Fibroblast of lung (primary cell): Measurements from ENCODE around the gene KRT6B.

Experiments
- CTCF ChIP-seq, 2 donors: IDR thresholded peaks in 1 of 2; conservative IDR thresholded peaks in 1 of 2; 1 replicate in 1 of 2; 2 replicates in 1 of 2; pipeline ENCODE4 v1.5.1; 2011 to 2012; ENCODE audit warnings: low read length in 2 of 2, control low read depth in 1 of 2, inconsistent platforms in 1 of 2, low read depth in 1 of 2, mild to moderate bottlenecking in 1 of 2
- EZH2 ChIP-seq: IDR thresholded peaks from 2 replicates; pipeline ENCODE4 v1.5.1; 2012; ENCODE audit warnings: low read length, control low read depth, mild to moderate bottlenecking; ENCODE audit errors: missing control alignments

- TF ChIP-seq CTCF (conservative IDR thresholded peaks at IDR 0.05 in 1 of 2, IDR thresholded peaks at IDR 0.05 in 1 of 2; ENCODE audit: low read depth in 1 of 2, low read length in 2 of 2) (no peak), EZH2 (no peak)
Measured at GRCh38 chr12:52437508-52437907, 14.4 kb downstream of the KRT6B start.
